SK-N-SH treated with all-trans-retinoic acid at 6 μM for 48 hours (cell line): ENCODE results near the gene EEF1E1.

Experiments used
- ATAC-seq: fragments of 200-7000 bp; cut with Tn5 transposase; 3 replicates; pipeline ENCODE4 v1.9.1; 2020; ENCODE audit warnings: mild to moderate bottlenecking, moderate library complexity
- ARNTL ChIP-seq: fragments of 450-650 bp; formaldehyde crosslinking; IDR thresholded peaks from 2 replicates; pipeline ENCODE4 v1.5.0; 2020; ENCODE audit warnings: low read depth, mild to moderate bottlenecking, moderate library complexity, borderline replicate concordance
- BACH2 ChIP-seq: fragments of 250-450 bp; sonication (Bioruptor Pico); IDR thresholded peaks from 2 replicates; pipeline ENCODE4 v1.9.0; 2021; ENCODE audit warnings: mild to moderate bottlenecking, borderline replicate concordance
- CREB5 ChIP-seq: fragments of 250-450 bp; sonication (Bioruptor Pico); IDR thresholded peaks from 2 replicates; pipeline ENCODE4 v1.5.1; 2020; ENCODE audit warnings: low read depth, mild to moderate bottlenecking, moderate library complexity
- CSDC2 ChIP-seq: fragments of 250-450 bp; sonication (Bioruptor Pico); IDR thresholded peaks from 2 replicates; pipeline ENCODE4 v1.5.0; 2020; ENCODE audit warnings: mild to moderate bottlenecking, moderate library complexity
- ESRRG ChIP-seq: fragments of 250-450 bp; sonication (Bioruptor Pico); IDR thresholded peaks from 2 replicates; pipeline ENCODE4 v1.6.1; 2021; ENCODE audit warnings: mild to moderate bottlenecking
- GLIS3 ChIP-seq: fragments of 250-450 bp; sonication (Bioruptor Pico); IDR thresholded peaks from 2 replicates; pipeline ENCODE4 v1.5.0; 2020; ENCODE audit warnings: mild to moderate bottlenecking, moderate library complexity
- ISL1 ChIP-seq: fragments of 250-450 bp; sonication (Bioruptor Pico); IDR thresholded peaks from 2 replicates; pipeline ENCODE4 v2.1.2; 2022; ENCODE audit warnings: mild to moderate bottlenecking, moderate library complexity
- OSR1 ChIP-seq: fragments of 250-450 bp; sonication (Bioruptor Pico); IDR thresholded peaks from 2 replicates; pipeline ENCODE4 v1.8.0; 2022; ENCODE audit warnings: moderate library complexity, mild to moderate bottlenecking, inconsistent platforms
- POU6F1 ChIP-seq: fragments of 250-450 bp; sonication (Bioruptor Pico); IDR thresholded peaks from 2 replicates; pipeline ENCODE4 v1.8.0; 2021; ENCODE audit warnings: low read depth, mild to moderate bottlenecking, moderate library complexity, borderline replicate concordance
- PPARA ChIP-seq: fragments of 250-450 bp; sonication (Bioruptor Pico); IDR thresholded peaks from 2 replicates; pipeline ENCODE4 v1.5.0; 2020; ENCODE audit warnings: mild to moderate bottlenecking, borderline replicate concordance
- RARB ChIP-seq: fragments of 250-450 bp; sonication (Bioruptor Pico); IDR thresholded peaks from 2 replicates; pipeline ENCODE4 v1.8.0; 2021; ENCODE audit warnings: mild to moderate bottlenecking, moderate library complexity
- SNAI2 ChIP-seq: fragments of 250-450 bp; sonication (Bioruptor Pico); IDR thresholded peaks from 2 replicates; pipeline ENCODE4 v1.5.0; 2020; ENCODE audit warnings: mild to moderate bottlenecking, moderate library complexity
- TCF4 ChIP-seq: fragments of 250-450 bp; sonication (Bioruptor Pico); IDR thresholded peaks from 2 replicates; pipeline ENCODE4 v1.8.0; 2021; ENCODE audit warnings: mild to moderate bottlenecking, moderate library complexity, borderline replicate concordance
- TOX ChIP-seq: fragments of 250-450 bp; sonication (Bioruptor Pico); IDR thresholded peaks from 2 replicates; pipeline ENCODE4 v1.8.0; 2021; ENCODE audit warnings: mild to moderate bottlenecking, moderate library complexity, borderline replicate concordance
- TSHZ2 ChIP-seq: fragments of 250-450 bp; sonication (Bioruptor Pico); IDR thresholded peaks from 2 replicates; pipeline ENCODE4 v1.5.0; 2020; ENCODE audit warnings: mild to moderate bottlenecking, moderate library complexity
- ZFP3 ChIP-seq: fragments of 250-450 bp; sonication (Bioruptor Pico); IDR thresholded peaks from 2 replicates; pipeline ENCODE4 v1.5.0; 2020; ENCODE audit warnings: mild to moderate bottlenecking, moderate library complexity
- ZFP30 ChIP-seq: fragments of 450-650 bp; formaldehyde crosslinking; IDR thresholded peaks from 2 replicates; pipeline ENCODE4 v1.5.0; 2022; ENCODE audit warnings: mild to moderate bottlenecking, moderate library complexity
- ZNF565 ChIP-seq: fragments of 450-650 bp; formaldehyde crosslinking; conservative IDR thresholded peaks from 2 replicates; pipeline ENCODE4 v1.5.0; 2020; ENCODE audit warnings: low read depth, mild to moderate bottlenecking, moderate library complexity
- ZNF8 ChIP-seq: fragments of 450-650 bp; formaldehyde crosslinking; IDR thresholded peaks from 2 replicates; pipeline ENCODE4 v1.5.0; 2020; ENCODE audit warnings: mild to moderate bottlenecking, moderate library complexity
- TF ChIP-seq, protein P1 (sequence below): fragments of 250-450 bp; sonication (Bioruptor Pico); IDR thresholded peaks from 2 replicates; pipeline ENCODE4 v1.5.1; 2021; ENCODE audit warnings: mild to moderate bottlenecking, moderate library complexity
- TF ChIP-seq, protein P2 (sequence below): fragments of 250-450 bp; sonication (Bioruptor Pico); IDR thresholded peaks from 2 replicates; pipeline ENCODE4 v1.8.0; 2020; ENCODE audit warnings: mild to moderate bottlenecking, moderate library complexity, borderline replicate concordance

Gene EEF1E1

DNA sequence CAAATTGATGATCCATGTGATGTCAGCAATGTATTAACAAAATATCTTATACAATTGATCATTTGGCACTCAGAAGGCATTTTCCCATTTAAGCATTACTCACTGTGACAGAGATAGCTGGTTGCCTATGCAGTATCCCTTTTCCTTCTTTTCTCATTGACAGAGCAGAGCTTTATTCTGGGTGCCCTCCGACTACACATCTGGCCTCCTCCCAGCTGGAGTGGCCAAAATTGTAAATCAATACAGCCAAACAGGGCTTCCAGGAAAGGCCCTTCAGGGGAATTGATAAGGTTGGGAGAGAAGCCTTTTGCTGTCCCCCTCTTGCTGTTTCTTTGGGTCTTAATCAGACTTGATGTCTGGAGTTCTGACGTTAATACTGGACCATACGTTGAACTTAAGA is 28.6 kb downstream of the EEF1E1 start:
- no peak for ATAC-seq

GRCh38 chr6:8070718-8071117 is 31.6 kb downstream of the EEF1E1 start:
- TF ChIP-seq PPARA (CRISPR knock-in tag) (no peak), ZNF8 (no peak), ARNTL (CRISPR knock-in tag) (no peak), GLIS3 (CRISPR knock-in tag) (no peak), SNAI2 (CRISPR knock-in tag) (no peak), ZFP3 (CRISPR knock-in tag) (no peak), TOX (no peak), CSDC2 (no peak), BACH2 (no peak), ESRRG (CRISPR knock-in tag) (no peak), ZFP30 (no peak), ISL1 (CRISPR knock-in tag) (no peak), POU6F1 (CRISPR knock-in tag) (no peak), OSR1 (CRISPR knock-in tag) (no peak), ZNF565 (CRISPR knock-in tag) (no peak)
- TF ChIP-seq, protein P1, sequence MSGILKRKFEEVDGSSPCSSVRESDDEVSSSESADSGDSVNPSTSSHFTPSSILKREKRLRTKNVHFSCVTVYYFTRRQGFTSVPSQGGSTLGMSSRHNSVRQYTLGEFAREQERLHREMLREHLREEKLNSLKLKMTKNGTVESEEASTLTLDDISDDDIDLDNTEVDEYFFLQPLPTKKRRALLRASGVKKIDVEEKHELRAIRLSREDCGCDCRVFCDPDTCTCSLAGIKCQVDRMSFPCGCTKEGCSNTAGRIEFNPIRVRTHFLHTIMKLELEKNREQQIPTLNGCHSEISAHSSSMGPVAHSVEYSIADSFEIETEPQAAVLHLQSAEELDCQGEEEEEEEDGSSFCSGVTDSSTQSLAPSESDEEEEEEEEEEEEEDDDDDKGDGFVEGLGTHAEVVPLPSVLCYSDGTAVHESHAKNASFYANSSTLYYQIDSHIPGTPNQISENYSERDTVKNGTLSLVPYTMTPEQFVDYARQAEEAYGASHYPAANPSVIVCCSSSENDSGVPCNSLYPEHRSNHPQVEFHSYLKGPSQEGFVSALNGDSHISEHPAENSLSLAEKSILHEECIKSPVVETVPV (CRISPR knock-in tag): no peak
- no peak for ATAC-seq

More for the DNA sequence above, 28.6 kb downstream of the EEF1E1 start:
- TF ChIP-seq, protein P2, sequence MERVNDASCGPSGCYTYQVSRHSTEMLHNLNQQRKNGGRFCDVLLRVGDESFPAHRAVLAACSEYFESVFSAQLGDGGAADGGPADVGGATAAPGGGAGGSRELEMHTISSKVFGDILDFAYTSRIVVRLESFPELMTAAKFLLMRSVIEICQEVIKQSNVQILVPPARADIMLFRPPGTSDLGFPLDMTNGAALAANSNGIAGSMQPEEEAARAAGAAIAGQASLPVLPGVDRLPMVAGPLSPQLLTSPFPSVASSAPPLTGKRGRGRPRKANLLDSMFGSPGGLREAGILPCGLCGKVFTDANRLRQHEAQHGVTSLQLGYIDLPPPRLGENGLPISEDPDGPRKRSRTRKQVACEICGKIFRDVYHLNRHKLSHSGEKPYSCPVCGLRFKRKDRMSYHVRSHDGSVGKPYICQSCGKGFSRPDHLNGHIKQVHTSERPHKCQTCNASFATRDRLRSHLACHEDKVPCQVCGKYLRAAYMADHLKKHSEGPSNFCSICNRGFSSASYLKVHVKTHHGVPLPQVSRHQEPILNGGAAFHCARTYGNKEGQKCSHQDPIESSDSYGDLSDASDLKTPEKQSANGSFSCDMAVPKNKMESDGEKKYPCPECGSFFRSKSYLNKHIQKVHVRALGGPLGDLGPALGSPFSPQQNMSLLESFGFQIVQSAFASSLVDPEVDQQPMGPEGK (CRISPR knock-in tag): no peak

- no peak for ATAC-seq
- no peak for TF ChIP-seq TCF4 (CRISPR knock-in tag)
- peak; percentile 85 for TF ChIP-seq ISL1 (CRISPR knock-in tag)
- TF ChIP-seq GLIS3 (CRISPR knock-in tag): peak; percentile 62; the same call in 1 of the 2 replicates
Observed at GRCh38 chr6:8069631-8070284, 32.6 kb downstream of the EEF1E1 start.

DNA sequence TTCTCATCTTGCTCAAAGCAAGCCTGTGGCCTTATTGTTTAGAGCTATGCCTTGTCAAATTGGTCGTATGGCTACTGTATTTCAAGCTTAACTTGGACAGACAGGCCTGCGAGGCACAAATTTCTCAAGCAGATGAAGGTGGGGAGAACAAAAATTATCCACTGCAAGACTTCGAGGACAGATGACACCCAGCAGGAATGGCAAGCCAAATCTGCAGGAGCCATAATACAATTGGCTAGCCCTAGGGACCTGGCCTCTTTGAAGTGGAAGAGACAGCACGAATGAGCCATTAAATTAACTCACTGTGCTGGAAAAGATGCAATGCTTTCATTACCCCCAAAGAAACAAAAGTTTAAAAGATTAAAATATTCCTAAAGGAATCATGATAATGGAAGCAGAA is 33.2 kb downstream of the EEF1E1 start:
- ATAC-seq: no peak
- TF ChIP-seq BACH2 (no peak), CREB5 (CRISPR knock-in tag) (no peak), TSHZ2 (CRISPR knock-in tag) (no peak), OSR1 (CRISPR knock-in tag) (no peak), ESRRG (CRISPR knock-in tag) (no peak), RARB (no peak), ARNTL (CRISPR knock-in tag) (no peak), GLIS3 (CRISPR knock-in tag) (no peak), ZNF565 (CRISPR knock-in tag) (no peak), SNAI2 (CRISPR knock-in tag) (no peak), ZFP3 (CRISPR knock-in tag) (no peak), PPARA (CRISPR knock-in tag) (no peak)
- TF ChIP-seq, protein P2 (CRISPR knock-in tag): no peak
